DOHH2 (cell line): ENCODE data around the gene PHF2.

Experiments used
- H3F3A ChIP-seq: fragments of 200-600 bp; sonication (generic), shearing (Covaris generic); 2 replicates; pipeline ENCODE4 v1.6.0; 2016; ENCODE audit warnings: antibody characterized with exemption, mild to moderate bottlenecking; ENCODE audit not compliant: control insufficient read depth, insufficient read depth
- H3K27ac ChIP-seq: fragments of 200-600 bp; sonication (generic); 2 replicates; pipeline ENCODE4 v1.5.1; 2014; ENCODE audit warnings: low read depth, mild to moderate bottlenecking, low read length, moderate library complexity
- H3K27me3 ChIP-seq: fragments of 200-600 bp; sonication (generic); 2 replicates; pipeline ENCODE4 v1.6.1; 2014; ENCODE audit warnings: mild to moderate bottlenecking, low read length, mixed read lengths; ENCODE audit not compliant: control insufficient read depth
- H3K36me3 ChIP-seq: fragments of 200-600 bp; sonication (generic); 2 replicates; pipeline ENCODE4 v1.6.1; 2014; ENCODE audit warnings: mild to moderate bottlenecking, low read length, moderate library complexity, mixed read lengths; ENCODE audit not compliant: control insufficient read depth
- H3K4me1 ChIP-seq: fragments of 200-600 bp; sonication (generic); 2 replicates; pipeline ENCODE4 v1.6.1; 2014; ENCODE audit warnings: mild to moderate bottlenecking, low read length, mixed read lengths; ENCODE audit not compliant: control insufficient read depth
- H3K4me2 ChIP-seq: fragments of 200-600 bp; sonication (generic); 2 replicates; pipeline ENCODE4 v1.6.0; 2014; ENCODE audit warnings: mild to moderate bottlenecking, low read length, moderate library complexity
- H3K4me3 ChIP-seq: fragments of 200-600 bp; sonication (generic); 2 replicates; pipeline ENCODE4 v1.5.1; 2014; ENCODE audit warnings: mild to moderate bottlenecking, low read length, mixed read lengths
- H3K79me2 ChIP-seq: fragments of 200-600 bp; sonication (generic); 2 replicates; pipeline ENCODE4 v1.6.1; 2014; ENCODE audit warnings: mild to moderate bottlenecking, low read length, mixed read lengths; ENCODE audit not compliant: control insufficient read depth
- H3K9me2 ChIP-seq: fragments of 200-600 bp; sonication (generic); replicated peaks from 2 replicates; pipeline ENCODE4 v1.6.1; 2014; ENCODE audit warnings: mild to moderate bottlenecking, low read length, mixed read lengths; ENCODE audit not compliant: control insufficient read depth
- H3K9me3 ChIP-seq: fragments of 200-600 bp; sonication (generic); 2 replicates; pipeline ENCODE4 v1.6.1; 2014; ENCODE audit warnings: antibody characterized with exemption, low read length, mixed read lengths; ENCODE audit not compliant: control insufficient read depth, insufficient read depth
- H4K20me1 ChIP-seq: fragments of 200-600 bp; sonication (generic); 2 replicates; pipeline ENCODE4 v1.6.0; 2014; ENCODE audit warnings: low read depth, mild to moderate bottlenecking, antibody characterized with exemption, low read length, moderate library complexity; ENCODE audit not compliant: control insufficient read depth, insufficient read depth
- CTCF ChIP-seq: fragments of 200-600 bp; sonication (generic); IDR thresholded peaks from one replicate; pipeline ENCODE4 v1.5.1; 2014; ENCODE audit warnings: antibody characterized with exemption, mild to moderate bottlenecking, low read depth, low read length; ENCODE audit not compliant: poor library complexity, severe bottlenecking
- EZH2phosphoT487 ChIP-seq: fragments of 200-600 bp; sonication (generic); IDR thresholded peaks from 2 replicates; pipeline ENCODE4 v1.6.1; 2017; ENCODE audit warnings: borderline replicate concordance, mild to moderate bottlenecking, antibody characterized with exemption, low read length, moderate library complexity, mixed read lengths

Gene PHF2

GRCh38 chr9:93617273-93617672 is 40.9 kb downstream of the PHF2 start:
- Histone ChIP-seq H3K4me2 (no peak overlapping the region), H4K20me1 (no peaks in the 10 kb centered on the region)

DNA sequence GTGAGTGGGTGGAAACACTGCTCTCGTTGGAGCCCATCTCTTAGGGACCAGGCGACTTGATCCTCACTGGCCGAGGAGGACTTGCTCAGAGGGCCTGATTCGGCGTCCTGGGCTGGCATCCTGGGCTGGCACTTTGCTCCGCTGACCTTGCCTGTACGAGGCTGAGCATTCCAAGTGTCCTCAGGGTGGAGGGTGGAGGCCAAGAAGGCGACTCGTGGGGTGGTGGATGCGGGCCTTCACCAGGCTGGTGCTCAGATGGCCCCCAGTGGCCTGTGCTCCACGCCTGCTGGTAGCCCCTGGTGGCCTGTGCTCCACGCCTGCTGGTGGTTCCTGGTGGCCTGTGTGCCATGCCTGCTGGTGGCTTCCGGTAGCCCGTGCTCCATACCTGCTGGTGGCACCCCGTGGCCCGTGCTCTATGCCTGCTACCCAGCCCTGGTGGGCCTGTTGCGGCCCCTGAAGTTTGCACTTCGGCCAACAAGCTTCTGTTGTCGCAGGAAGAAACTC is 42.9 kb downstream of the PHF2 start:
- Histone ChIP-seq H3K9me2 (no peaks in the 10 kb centered on the region), H3K4me3 (no peak overlapping the region), H3K27me3 (no peaks in the 10 kb centered on the region), H4K20me1 (no peaks in the 10 kb centered on the region), H3K36me3 (no peaks in the 10 kb centered on the region), H3K4me2 (no peak overlapping the region), H3K79me2 (peaks cover 44% of the 10 kb centered on the region), H3F3A (no peaks in the 10 kb centered on the region), H3K27ac (no peak overlapping the region), H3K4me1 (no peaks in the 10 kb centered on the region), H3K9me3 (no peaks in the 10 kb centered on the region)
- TF ChIP-seq CTCF (no peak), EZH2phosphoT487 (no peak)

More at GRCh38 chr9:93617273-93617672, 40.9 kb downstream of the PHF2 start:
- Histone ChIP-seq H3K27me3 (no peaks in the 10 kb centered on the region), H3K4me1 (no peaks in the 10 kb centered on the region), H3K4me3 (no peak overlapping the region), H3K9me3 (no peaks in the 10 kb centered on the region), H3K36me3 (no peaks in the 10 kb centered on the region), H3K27ac (no peak overlapping the region), H3K79me2 (peaks cover 41% of the 10 kb centered on the region), H3F3A (no peaks in the 10 kb centered on the region), H3K9me2 (no peaks in the 10 kb centered on the region)
- TF ChIP-seq EZH2phosphoT487 = no peak
- TF ChIP-seq CTCF = no peak

DNA sequence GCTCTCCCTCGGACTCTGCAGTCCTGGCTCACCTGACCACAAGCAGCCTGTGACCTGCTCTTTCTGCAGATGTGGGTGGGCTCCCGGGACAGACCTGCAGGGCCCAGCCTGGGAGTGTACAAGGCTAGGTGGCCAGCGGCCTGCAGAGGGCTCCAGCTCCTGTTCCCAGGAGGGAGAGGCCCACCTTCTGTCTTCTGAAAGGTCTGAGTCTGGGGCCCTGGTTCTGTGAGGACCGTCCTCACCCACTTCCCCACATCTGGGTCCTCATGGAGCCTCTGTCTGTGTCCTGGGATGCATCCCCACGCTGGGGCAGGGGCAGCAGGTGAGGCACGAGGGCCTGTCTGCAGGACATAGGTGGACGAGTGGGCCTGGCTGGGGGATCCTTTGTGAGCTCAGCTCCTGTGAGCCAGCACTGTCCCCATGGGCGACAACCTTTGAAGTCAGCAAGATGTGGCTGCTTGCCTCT is 43.7 kb downstream of the PHF2 start:
- Histone ChIP-seq H3K27ac (no peak overlapping the region), H3K4me2 (no peak overlapping the region), H4K20me1 (no peaks in the 10 kb centered on the region), H3K27me3 (no peaks in the 10 kb centered on the region), H3K9me3 (no peaks in the 10 kb centered on the region), H3K36me3 (no peaks in the 10 kb centered on the region), H3K79me2 (peaks cover 44% of the 10 kb centered on the region), H3K9me2 (no peaks in the 10 kb centered on the region), H3K4me1 (no peaks in the 10 kb centered on the region), H3K4me3 (no peak overlapping the region), H3F3A (no peaks in the 10 kb centered on the region)
- no peak for TF ChIP-seq CTCF
- no peak for TF ChIP-seq EZH2phosphoT487
